ENCODE results near the gene UBE2B. TPM values are rescaled to one million over a fixed set of nuclear protein-coding genes. Genes with fewer than 3 reads are reported as not detected.
"Not testable (repeated sequence)": the region's sequence is repeated elsewhere in the genome, so short reads cannot be mapped to it uniquely, and the experiment has no call there.

UBE2B gene
- total RNA-seq, 1 experiment from 2014 or later: 39.7 TPM

DNA sequence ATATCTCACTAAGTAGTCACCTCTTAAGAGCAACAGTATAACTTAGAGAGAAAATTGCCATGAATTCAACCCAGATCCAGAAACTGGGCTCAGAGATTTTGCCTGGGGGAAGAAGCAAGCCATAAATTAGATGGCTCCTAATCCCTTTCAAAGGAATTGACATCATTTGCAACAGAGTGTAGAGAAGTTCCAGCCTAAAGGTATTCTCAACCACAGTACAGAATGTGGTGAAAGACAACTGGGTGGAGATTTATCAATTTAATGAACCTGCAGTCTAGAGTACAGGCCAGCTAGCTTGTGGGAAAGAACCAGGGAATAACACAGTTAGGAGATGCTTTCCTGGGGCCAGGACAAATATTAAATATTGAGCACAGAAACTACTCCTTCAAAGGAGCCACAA is 44.0 kb upstream of the UBE2B start (continued):
- TF ChIP-seq, protein P1, sequence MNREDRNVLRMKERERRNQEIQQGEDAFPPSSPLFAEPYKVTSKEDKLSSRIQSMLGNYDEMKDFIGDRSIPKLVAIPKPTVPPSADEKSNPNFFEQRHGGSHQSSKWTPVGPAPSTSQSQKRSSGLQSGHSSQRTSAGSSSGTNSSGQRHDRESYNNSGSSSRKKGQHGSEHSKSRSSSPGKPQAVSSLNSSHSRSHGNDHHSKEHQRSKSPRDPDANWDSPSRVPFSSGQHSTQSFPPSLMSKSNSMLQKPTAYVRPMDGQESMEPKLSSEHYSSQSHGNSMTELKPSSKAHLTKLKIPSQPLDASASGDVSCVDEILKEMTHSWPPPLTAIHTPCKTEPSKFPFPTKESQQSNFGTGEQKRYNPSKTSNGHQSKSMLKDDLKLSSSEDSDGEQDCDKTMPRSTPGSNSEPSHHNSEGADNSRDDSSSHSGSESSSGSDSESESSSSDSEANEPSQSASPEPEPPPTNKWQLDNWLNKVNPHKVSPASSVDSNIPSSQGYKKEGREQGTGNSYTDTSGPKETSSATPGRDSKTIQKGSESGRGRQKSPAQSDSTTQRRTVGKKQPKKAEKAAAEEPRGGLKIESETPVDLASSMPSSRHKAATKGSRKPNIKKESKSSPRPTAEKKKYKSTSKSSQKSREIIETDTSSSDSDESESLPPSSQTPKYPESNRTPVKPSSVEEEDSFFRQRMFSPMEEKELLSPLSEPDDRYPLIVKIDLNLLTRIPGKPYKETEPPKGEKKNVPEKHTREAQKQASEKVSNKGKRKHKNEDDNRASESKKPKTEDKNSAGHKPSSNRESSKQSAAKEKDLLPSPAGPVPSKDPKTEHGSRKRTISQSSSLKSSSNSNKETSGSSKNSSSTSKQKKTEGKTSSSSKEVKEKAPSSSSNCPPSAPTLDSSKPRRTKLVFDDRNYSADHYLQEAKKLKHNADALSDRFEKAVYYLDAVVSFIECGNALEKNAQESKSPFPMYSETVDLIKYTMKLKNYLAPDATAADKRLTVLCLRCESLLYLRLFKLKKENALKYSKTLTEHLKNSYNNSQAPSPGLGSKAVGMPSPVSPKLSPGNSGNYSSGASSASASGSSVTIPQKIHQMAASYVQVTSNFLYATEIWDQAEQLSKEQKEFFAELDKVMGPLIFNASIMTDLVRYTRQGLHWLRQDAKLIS (CRISPR knock-in tag; IDR thresholded peaks at IDR 0.05; ENCODE audit: borderline replicate concordance): no peak
- TF ChIP-seq ZNF423 (CRISPR knock-in tag; IDR thresholded peaks at IDR 0.05): no peak
- TF ChIP-seq TEAD1 (CRISPR knock-in tag; IDR thresholded peaks at IDR 0.05): no peak
- no peak for TF ChIP-seq MXD4 (CRISPR knock-in tag; IDR thresholded peaks at IDR 0.05; ENCODE audit: borderline replicate concordance)

DNA sequence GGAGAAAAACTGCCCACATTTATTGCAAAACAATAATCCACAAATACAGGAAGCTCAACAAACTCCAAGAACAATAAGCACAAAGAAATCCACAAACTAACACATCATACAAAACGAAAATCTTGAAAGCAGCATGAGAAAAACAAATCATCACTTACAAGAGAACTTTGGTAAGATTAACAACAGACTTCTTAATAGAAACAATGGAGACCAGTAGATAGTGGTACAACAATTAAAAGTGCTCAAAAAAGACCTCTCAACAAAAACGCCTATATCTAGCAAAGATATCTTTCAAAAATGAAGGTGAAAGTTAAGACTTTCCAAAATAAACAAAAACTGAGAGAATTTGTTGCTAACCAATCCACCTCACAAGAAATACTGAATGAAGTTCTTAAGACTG is 42.8 kb upstream of the UBE2B start:
- peak; percentile 95 for TF ChIP-seq ZNF317 (CRISPR knock-in tag; IDR thresholded peaks at IDR 0.05; ENCODE audit: borderline replicate concordance, low read depth)
- TF ChIP-seq, protein P2, sequence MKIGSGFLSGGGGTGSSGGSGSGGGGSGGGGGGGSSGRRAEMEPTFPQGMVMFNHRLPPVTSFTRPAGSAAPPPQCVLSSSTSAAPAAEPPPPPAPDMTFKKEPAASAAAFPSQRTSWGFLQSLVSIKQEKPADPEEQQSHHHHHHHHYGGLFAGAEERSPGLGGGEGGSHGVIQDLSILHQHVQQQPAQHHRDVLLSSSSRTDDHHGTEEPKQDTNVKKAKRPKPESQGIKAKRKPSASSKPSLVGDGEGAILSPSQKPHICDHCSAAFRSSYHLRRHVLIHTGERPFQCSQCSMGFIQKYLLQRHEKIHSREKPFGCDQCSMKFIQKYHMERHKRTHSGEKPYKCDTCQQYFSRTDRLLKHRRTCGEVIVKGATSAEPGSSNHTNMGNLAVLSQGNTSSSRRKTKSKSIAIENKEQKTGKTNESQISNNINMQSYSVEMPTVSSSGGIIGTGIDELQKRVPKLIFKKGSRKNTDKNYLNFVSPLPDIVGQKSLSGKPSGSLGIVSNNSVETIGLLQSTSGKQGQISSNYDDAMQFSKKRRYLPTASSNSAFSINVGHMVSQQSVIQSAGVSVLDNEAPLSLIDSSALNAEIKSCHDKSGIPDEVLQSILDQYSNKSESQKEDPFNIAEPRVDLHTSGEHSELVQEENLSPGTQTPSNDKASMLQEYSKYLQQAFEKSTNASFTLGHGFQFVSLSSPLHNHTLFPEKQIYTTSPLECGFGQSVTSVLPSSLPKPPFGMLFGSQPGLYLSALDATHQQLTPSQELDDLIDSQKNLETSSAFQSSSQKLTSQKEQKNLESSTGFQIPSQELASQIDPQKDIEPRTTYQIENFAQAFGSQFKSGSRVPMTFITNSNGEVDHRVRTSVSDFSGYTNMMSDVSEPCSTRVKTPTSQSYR (CRISPR knock-in tag; IDR thresholded peaks at IDR 0.05): no peak
- no peak for TF ChIP-seq TCF7 (CRISPR knock-in tag; IDR thresholded peaks at IDR 0.05; ENCODE audit: low read depth)
- POLR2A ChIA-PET: no interaction called here
- no peaks in the 10 kb centered on the region for H3K4me1 Mint-ChIP-seq
- H3K27ac Mint-ChIP-seq: no peak overlapping the region
- ATAC-seq (no peak), DNase-seq (ENCODE audit: low spot score) (no peak)
- peaks cover 48% of the 10 kb centered on the region for H3K9me3 Mint-ChIP-seq
- H3K36me3 Mint-ChIP-seq: peaks cover 18% of the 10 kb centered on the region
- H3K27me3 Mint-ChIP-seq (ENCODE audit: low read depth): peaks cover 39% of the 10 kb centered on the region
- CTCF ChIA-PET: no interaction called here
- no peak overlapping the region for H3K4me3 Mint-ChIP-seq

DNA sequence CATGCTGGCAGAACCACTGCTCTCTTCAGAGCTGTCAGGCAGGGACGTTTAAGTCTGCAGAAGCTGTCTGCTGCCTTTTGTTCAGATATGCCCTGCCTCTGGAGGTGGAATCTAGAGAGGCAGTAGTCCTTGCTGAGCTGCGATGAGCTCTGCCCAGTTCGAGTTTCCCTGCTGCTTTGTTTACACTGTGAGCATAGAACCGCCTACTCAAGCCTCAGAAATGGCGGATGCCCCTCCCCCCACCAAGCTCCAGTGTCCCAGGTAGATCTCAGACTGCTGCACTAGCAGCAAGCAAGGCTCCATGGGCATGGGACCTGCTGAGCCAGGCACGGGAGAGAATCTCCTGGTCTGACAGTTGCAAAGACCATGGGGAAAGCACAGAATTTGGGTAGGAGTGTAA is 34.5 kb upstream of the UBE2B start:
- CTCF ChIA-PET: interaction anchor here (1.6 kb wide), 1 partner anchor 250 kb away, joined by 4 read pairs; no protein-coding TSS in a partner anchor
- POLR2A ChIA-PET, H3K4me1 Mint-ChIP-seq, H3K27ac Mint-ChIP-seq, ATAC-seq, H3K4me3 Mint-ChIP-seq: not testable (repeated sequence)
- H3K9me3 Mint-ChIP-seq: peaks cover 70% of the 10 kb centered on the region
- H3K36me3 Mint-ChIP-seq: peaks cover 34% of the 10 kb centered on the region
- peaks cover 53% of the 10 kb centered on the region for H3K27me3 Mint-ChIP-seq (ENCODE audit: low read depth)
- DNase-seq (ENCODE audit: low spot score): peak; percentile 20

DNA sequence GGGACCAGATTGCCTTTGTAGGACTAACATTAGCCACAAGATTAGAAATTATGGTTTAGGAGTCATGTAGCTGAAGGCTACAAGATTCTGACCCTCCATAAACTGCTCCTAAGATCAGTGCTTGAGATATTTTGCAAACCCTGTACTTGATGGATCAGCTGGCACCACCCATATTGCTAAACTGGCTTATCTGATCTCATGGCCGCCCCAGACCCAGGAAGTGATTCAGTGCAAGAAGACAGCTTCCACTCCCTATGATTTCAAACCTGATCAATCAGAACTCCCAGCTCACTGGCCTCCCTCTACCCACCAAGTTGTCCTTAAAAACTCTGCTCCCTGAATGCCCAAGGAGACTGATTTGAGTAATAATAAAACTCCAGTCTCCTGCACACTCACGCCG is 27.9 kb upstream of the UBE2B start:
- H3K4me3 Mint-ChIP-seq; H3K27ac Mint-ChIP-seq; H3K36me3 Mint-ChIP-seq; CTCF ChIA-PET; DNase-seq (ENCODE audit: low spot score); ATAC-seq; H3K27me3 Mint-ChIP-seq (ENCODE audit: low read depth): not testable (repeated sequence)
- Mint-ChIP-seq H3K9me3 (peaks cover 11% of the 10 kb centered on the region), H3K4me1 (peaks cover 14% of the 10 kb centered on the region)
- POLR2A ChIA-PET: interaction anchor here (0.6 kb wide), 1 partner anchor 18 kb away, joined by 4 read pairs; no protein-coding TSS in a partner anchor

DNA sequence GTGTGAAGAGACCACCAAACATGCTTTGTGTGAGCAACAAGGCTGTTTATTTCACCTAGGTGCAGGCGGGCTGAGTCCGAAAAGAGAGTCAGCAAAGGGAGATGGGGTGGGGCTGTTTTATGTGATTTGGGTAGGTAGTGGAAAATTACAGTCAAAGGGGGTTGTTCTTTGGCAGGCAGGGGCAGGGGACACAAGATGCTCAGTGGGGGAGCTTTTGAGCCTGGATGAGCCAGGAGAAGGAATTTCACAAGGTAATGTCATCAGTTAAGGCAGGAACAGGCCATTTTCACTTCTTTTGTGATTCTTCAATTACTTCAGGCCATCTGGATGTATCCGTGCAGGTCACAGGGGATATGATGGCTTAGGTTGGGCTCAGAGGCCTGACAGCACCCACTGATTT is 25.9 kb upstream of the UBE2B start:
- peak; percentile 28 for ATAC-seq
- H3K9me3 Mint-ChIP-seq; DNase-seq (ENCODE audit: low spot score); H3K36me3 Mint-ChIP-seq; POLR2A ChIA-PET; H3K4me3 Mint-ChIP-seq; H3K27me3 Mint-ChIP-seq (ENCODE audit: low read depth); CTCF ChIA-PET: not testable (repeated sequence)
- Mint-ChIP-seq H3K27ac (peak overlapping the region; percentile 97), H3K4me1 (peaks cover 14% of the 10 kb centered on the region)

DNA sequence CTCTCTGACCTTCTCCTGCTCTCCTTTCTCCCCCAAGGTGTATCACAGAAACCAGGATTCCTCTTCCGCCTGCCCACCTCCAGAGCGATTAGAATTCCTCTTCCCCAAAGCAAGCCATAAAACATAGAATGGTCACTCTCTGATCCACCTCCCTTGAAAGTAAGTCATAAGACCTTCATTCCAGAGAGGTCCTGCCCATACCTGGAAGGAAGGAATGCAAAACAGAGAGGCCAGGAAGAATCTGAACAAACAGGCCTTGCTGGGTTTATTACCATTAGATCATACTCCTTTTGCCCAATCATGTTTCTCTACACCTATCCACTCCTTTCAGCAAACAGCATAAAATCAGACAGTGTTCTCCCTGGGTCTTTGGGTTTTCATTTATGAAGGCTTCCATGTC is 25.4 kb upstream of the UBE2B start:
- peak overlapping the region; percentile 97 for H3K27ac Mint-ChIP-seq
- no peak overlapping the region for H3K4me3 Mint-ChIP-seq
- H3K36me3 Mint-ChIP-seq: no peaks in the 10 kb centered on the region
- H3K27me3 Mint-ChIP-seq (ENCODE audit: low read depth): no peaks in the 10 kb centered on the region
- peaks cover 14% of the 10 kb centered on the region for H3K4me1 Mint-ChIP-seq
- no peak for DNase-seq (ENCODE audit: low spot score)
- peaks cover 6% of the 10 kb centered on the region; the same call in 1 of the 2 replicates for H3K9me3 Mint-ChIP-seq
- CTCF ChIA-PET: no interaction called here
- POLR2A ChIA-PET: no interaction called here
- ATAC-seq: peak; percentile 68
- TF ChIP-seq, protein P3, sequence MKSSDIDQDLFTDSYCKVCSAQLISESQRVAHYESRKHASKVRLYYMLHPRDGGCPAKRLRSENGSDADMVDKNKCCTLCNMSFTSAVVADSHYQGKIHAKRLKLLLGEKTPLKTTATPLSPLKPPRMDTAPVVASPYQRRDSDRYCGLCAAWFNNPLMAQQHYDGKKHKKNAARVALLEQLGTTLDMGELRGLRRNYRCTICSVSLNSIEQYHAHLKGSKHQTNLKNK (CRISPR knock-in tag; IDR thresholded peaks at IDR 0.05): no peak
- TF ChIP-seq EMX1 (CRISPR knock-in tag; IDR thresholded peaks at IDR 0.05) (no peak), JAZF1 (CRISPR knock-in tag; IDR thresholded peaks at IDR 0.05) (no peak), ZNF138 (CRISPR knock-in tag; conservative IDR thresholded peaks at IDR 0.05) (no peak)
- TF ChIP-seq, protein P4, sequence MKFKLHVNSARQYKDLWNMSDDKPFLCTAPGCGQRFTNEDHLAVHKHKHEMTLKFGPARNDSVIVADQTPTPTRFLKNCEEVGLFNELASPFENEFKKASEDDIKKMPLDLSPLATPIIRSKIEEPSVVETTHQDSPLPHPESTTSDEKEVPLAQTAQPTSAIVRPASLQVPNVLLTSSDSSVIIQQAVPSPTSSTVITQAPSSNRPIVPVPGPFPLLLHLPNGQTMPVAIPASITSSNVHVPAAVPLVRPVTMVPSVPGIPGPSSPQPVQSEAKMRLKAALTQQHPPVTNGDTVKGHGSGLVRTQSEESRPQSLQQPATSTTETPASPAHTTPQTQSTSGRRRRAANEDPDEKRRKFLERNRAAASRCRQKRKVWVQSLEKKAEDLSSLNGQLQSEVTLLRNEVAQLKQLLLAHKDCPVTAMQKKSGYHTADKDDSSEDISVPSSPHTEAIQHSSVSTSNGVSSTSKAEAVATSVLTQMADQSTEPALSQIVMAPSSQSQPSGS (CRISPR knock-in tag; IDR thresholded peaks at IDR 0.05; ENCODE audit: borderline replicate concordance, low read depth): no peak
